Caco-2 (cell line): ENCODE data around the gene GALNS. TPM values are rescaled to one million over a fixed set of nuclear protein-coding genes. Genes with fewer than 3 reads are reported as not detected.

Source experiments
- BruUV-seq: library from RNA; stranded (reverse); fragments of 400-500 nt; replicated peaks from 2 replicates; lab custom pipeline; 2021; lab: Mats Ljungman, UMichigan
- CTCF ChIA-PET: fragments of 300-600 bp; sonication (Branson Sonifier 250); formaldehyde crosslinking; loops from one replicate; lab custom pipeline; 2022; ENCODE audit warnings: antibody characterized with exemption; lab: Charles Lee
- POLR2A ChIA-PET: fragments of 300-600 bp; sonication (Branson Sonifier 250); formaldehyde crosslinking; loops from one replicate; lab custom pipeline; 2022; ENCODE audit warnings: antibody characterized with exemption; lab: Charles Lee
- DNase-seq, 2 experiments: peaks; one replicate each; pipeline versions ENCODE4 v3.0.0 to v3.0.0-alpha.2; 2020 to 2022
- H3K27me3 ChIP-seq: replicated peaks from 2 replicates; pipeline ENCODE4 v1.6.0; 2011; ENCODE audit warnings: low read length; ENCODE audit not compliant: control insufficient read depth, insufficient read depth
- H3K36me3 ChIP-seq: 2 replicates; pipeline ENCODE4 v1.5.1; 2011; ENCODE audit warnings: low read length; ENCODE audit not compliant: control insufficient read depth, insufficient read depth
- H3K4me1 ChIP-seq: fragments of 250-450 bp; sonication (Bioruptor Pico); 2 replicates; pipeline ENCODE4 v1.5.1; 2020; ENCODE audit warnings: mild to moderate bottlenecking
- H3K4me3 ChIP-seq: 2 replicates; pipeline ENCODE4 v1.5.1; 2011; ENCODE audit warnings: low read depth, mild to moderate bottlenecking, control low read depth, low read length
- H3K9me3 ChIP-seq: fragments of 250-450 bp; sonication (Bioruptor Pico); 2 replicates; pipeline ENCODE4 v1.5.1; 2020; ENCODE audit warnings: mild to moderate bottlenecking, moderate library complexity
- H3K27ac Mint-ChIP-seq: one replicate; pipeline ENCODE4 v1.8.0; 2022; ENCODE audit warnings: mixed read lengths; ENCODE audit not compliant: unreplicated experiment
- H3K27me3 Mint-ChIP-seq: one replicate; pipeline ENCODE4 v1.8.0; 2022; ENCODE audit warnings: mixed read lengths; ENCODE audit not compliant: insufficient read depth, unreplicated experiment
- H3K36me3 Mint-ChIP-seq: one replicate; pipeline ENCODE4 v1.8.0; 2022; ENCODE audit warnings: mild to moderate bottlenecking, mixed read lengths; ENCODE audit not compliant: insufficient read depth, unreplicated experiment
- H3K4me1 Mint-ChIP-seq: one replicate; pipeline ENCODE4 v1.8.0; 2022; ENCODE audit warnings: low read depth, mixed read lengths; ENCODE audit not compliant: unreplicated experiment
- H3K4me3 Mint-ChIP-seq: one replicate; pipeline ENCODE4 v1.8.0; 2022; ENCODE audit warnings: mild to moderate bottlenecking, moderate library complexity, mixed read lengths; ENCODE audit not compliant: unreplicated experiment
- H3K9me3 Mint-ChIP-seq: one replicate; pipeline ENCODE4 v1.8.0; 2022; ENCODE audit warnings: mixed read lengths; ENCODE audit not compliant: unreplicated experiment
- CTCF ChIP-seq, 2 experiments: fragments of 200-600 bp in 1 of 2; IDR thresholded peaks; 1 replicate in 1 of 2; 2 replicates in 1 of 2; pipeline versions ENCODE4 v1.5.1 to v1.8.0; 2011 to 2022; ENCODE audit warnings: antibody characterized with exemption in 1 of 2, control low read depth in 1 of 2, inconsistent platforms in 1 of 2, low read depth in 1 of 2, low read length in 1 of 2, mild to moderate bottlenecking in 1 of 2, moderate library complexity in 1 of 2; ENCODE audit not compliant: insufficient read depth in 1 of 2, severe bottlenecking in 1 of 2, unreplicated experiment in 1 of 2
- intact Hi-C: fragments of 100-400 bp; cut with micrococcal nuclease; formaldehyde crosslinking; loops from one replicate; pipeline ENCODE4 v1.10.0; 2022; ENCODE audit not compliant: unreplicated experiment
- total RNA-seq: library from RNA; stranded (reverse); gene quantifications from 2 replicates; pipeline ENCODE4 v1.2.3, GENCODE V29; 2022

GALNS gene
- total RNA-seq, 1 experiment from 2014 or later, result 57.8 TPM

- ChIA-PET POLR2A (interaction anchor here (0.6 to 1.8 kb wide), 5 partner anchors 16 to 341 kb away, joined by 3 to 12 read pairs (median 3); no protein-coding TSS in a partner anchor), CTCF (interaction anchor here (0.6 to 4.5 kb wide), 12 partner anchors 9 to 386 kb away, joined by 3 to 51 read pairs (median 4); partner anchors contain the start of gene APRT)
- BruUV-seq, result no TSS peak
- peak; percentile 93 to 96 for TF ChIP-seq CTCF (IDR thresholded peaks at IDR 0.05; ENCODE audit: insufficient read depth in 1 of 2, low read depth in 1 of 2, low read length in 1 of 2, severe bottlenecking in 1 of 2, unreplicated experiment in 1 of 2)
- intact Hi-C loops, result loop anchor here (1.0 kb wide), 3 partner anchors 22 to 48 kb away; no protein-coding TSS in a partner anchor
- Histone ChIP-seq H3K36me3 (no peaks in the 10 kb centered on the region), H3K27me3 (no peaks in the 10 kb centered on the region), H3K9me3 (no peaks in the 10 kb centered on the region), H3K4me1 (peaks cover 41% of the 10 kb centered on the region), H3K4me3 (peak within 1 kb of the TSS; percentile 93)
- Mint-ChIP-seq H3K9me3 (no peaks in the 10 kb centered on the region), H3K27me3 (no peaks in the 10 kb centered on the region), H3K4me1 (peaks cover 24% of the 10 kb centered on the region), H3K36me3 (peaks cover 15% of the 10 kb centered on the region), H3K4me3 (peak within 1 kb of the TSS; percentile 69), H3K27ac (peak within 1 kb of the TSS; percentile 82)
- DNase-seq, result peak; percentile 70 to 86
Measured at GRCh38 chr16:88785106-88785924, 71.4 kb downstream of the GALNS start, which contains the start of gene PIEZO1. PIEZO1 (minus strand) TSS chr16:88785220; CDS start chr16:88784964, 256 bp downstream.

- no peaks in the 10 kb centered on the region for H3K9me3 ChIP-seq
- no peak for TF ChIP-seq CTCF (IDR thresholded peaks at IDR 0.05; ENCODE audit: insufficient read depth in 1 of 2, low read depth in 1 of 2, low read length in 1 of 2, severe bottlenecking in 1 of 2, unreplicated experiment in 1 of 2)
- ChIA-PET POLR2A (interaction anchor here (0.7 to 1.8 kb wide), 3 partner anchors 21 to 47 kb away, joined by 3 to 12 read pairs (median 11); no protein-coding TSS in a partner anchor), CTCF (interaction anchor here (0.6 to 4.5 kb wide), 14 partner anchors 9 to 432 kb away, joined by 3 to 51 read pairs (median 4); partner anchors contain the start of gene APRT)
- H3K9me3 Mint-ChIP-seq, result no peaks in the 10 kb centered on the region
- peaks cover 46% of the 10 kb centered on the region for H3K4me1 ChIP-seq
- H3K27me3 Mint-ChIP-seq, result no peaks in the 10 kb centered on the region
- H3K27me3 ChIP-seq, result no peaks in the 10 kb centered on the region
- BruUV-seq, result no TSS peak
- H3K36me3 ChIP-seq, result no peaks in the 10 kb centered on the region
- H3K4me3 Mint-ChIP-seq, result peak overlapping the region; percentile 69
- H3K4me1 Mint-ChIP-seq, result peaks cover 30% of the 10 kb centered on the region
- no peak for DNase-seq
- intact Hi-C loops, result loop anchor here (1.0 kb wide), 3 partner anchors 21 to 47 kb away; no protein-coding TSS in a partner anchor
- H3K36me3 Mint-ChIP-seq, result peaks cover 19% of the 10 kb centered on the region
- peak overlapping the region; percentile 82 for H3K27ac Mint-ChIP-seq
- H3K4me3 ChIP-seq, result peak overlapping the region; percentile 93
Measured at GRCh38 chr16:88784856-88785105, 72.0 kb downstream of the GALNS start.

GRCh38 chr16:88784074-88784855, 72.5 kb downstream of the GALNS start:
- Mint-ChIP-seq H3K36me3 (peaks cover 24% of the 10 kb centered on the region), H3K27ac (peak overlapping the region; percentile 82), H3K4me1 (peaks cover 32% of the 10 kb centered on the region), H3K27me3 (no peaks in the 10 kb centered on the region), H3K9me3 (no peaks in the 10 kb centered on the region), H3K4me3 (peak overlapping the region; percentile 69)
- no TSS peak for BruUV-seq
- CTCF ChIA-PET, result interaction anchor here (0.6 to 4.5 kb wide), 15 partner anchors 10 to 463 kb away, joined by 3 to 51 read pairs (median 4); partner anchors contain the start of gene APRT
- intact Hi-C loops, result no loop called here
- TF ChIP-seq CTCF (IDR thresholded peaks at IDR 0.05; ENCODE audit: insufficient read depth in 1 of 2, low read depth in 1 of 2, low read length in 1 of 2, severe bottlenecking in 1 of 2, unreplicated experiment in 1 of 2), result peak; percentile 65 to 75
- no peaks in the 10 kb centered on the region for H3K36me3 ChIP-seq
- peak; percentile 78 to 82 for DNase-seq
- peaks cover 51% of the 10 kb centered on the region for H3K4me1 ChIP-seq
- H3K4me3 ChIP-seq, result peak overlapping the region; percentile 93
- H3K9me3 ChIP-seq, result no peaks in the 10 kb centered on the region
- no peaks in the 10 kb centered on the region for H3K27me3 ChIP-seq
- POLR2A ChIA-PET, result interaction anchor here (0.6 to 1.8 kb wide), 3 partner anchors 21 to 47 kb away, joined by 3 to 12 read pairs (median 11); no protein-coding TSS in a partner anchor
